Panc1 (cell line): ENCODE results near the gene TIMM50. TPM values are rescaled to one million over a fixed set of nuclear protein-coding genes. Genes with fewer than 3 reads are reported as not detected.

Source experiments
- ATAC-seq: fragments of 200-7000 bp; cut with Tn5 transposase; 2 replicates; pipeline ENCODE4 v1.9.1; 2020; ENCODE audit warnings: mild to moderate bottlenecking, moderate library complexity
- BruUV-seq: library from RNA; stranded (reverse); fragments of 400-500 nt; replicated peaks from 2 replicates; lab custom pipeline; 2021; lab: Mats Ljungman, UMichigan
- CTCF ChIA-PET: fragments of 300-600 bp; sonication (Branson Sonifier 250); formaldehyde crosslinking; loops from one replicate; lab custom pipeline; 2022; ENCODE audit warnings: antibody characterized with exemption; lab: Charles Lee
- POLR2A ChIA-PET: fragments of 300-600 bp; sonication (Branson Sonifier 250); formaldehyde crosslinking; loops from one replicate; lab custom pipeline; 2022; ENCODE audit warnings: antibody characterized with exemption; lab: Charles Lee
- DNase-seq: peaks from one replicate; pipeline ENCODE4 v3.0.0-alpha.2; 2010; ENCODE audit warnings: low read depth, low spot score
- H3K27ac ChIP-seq: 2 replicates; pipeline ENCODE4 v1.5.1; 2011; ENCODE audit warnings: mild to moderate bottlenecking, low read length, inconsistent platforms
- H3K27me3 ChIP-seq: fragments of 200-500 bp; sonication (Bioruptor generic); 2 replicates; pipeline ENCODE4 v1.6.0; 2014; ENCODE audit warnings: low read length, inconsistent platforms; ENCODE audit not compliant: control insufficient read depth, insufficient read depth
- H3K36me3 ChIP-seq: fragments of 200-500 bp; sonication (Bioruptor generic); 2 replicates; pipeline ENCODE4 v1.5.1; 2014; ENCODE audit warnings: inconsistent platforms, mild to moderate bottlenecking, low read length, moderate library complexity; ENCODE audit not compliant: control insufficient read depth, insufficient read depth
- H3K4me1 ChIP-seq: 2 replicates; pipeline ENCODE4 v1.5.1; 2011; ENCODE audit warnings: inconsistent platforms, mild to moderate bottlenecking, low read length, moderate library complexity; ENCODE audit not compliant: control insufficient read depth, insufficient read depth
- H3K4me3 ChIP-seq, 2 experiments: 2 replicates each; pipeline ENCODE4 v1.5.1; 2011 to 2012; ENCODE audit warnings: low read depth in 2 of 2, low read length in 2 of 2, mild to moderate bottlenecking in 2 of 2, inconsistent platforms in 1 of 2, moderate library complexity in 1 of 2
- H3K9me3 ChIP-seq: fragments of 200-500 bp; sonication (Bioruptor generic); 2 replicates; pipeline ENCODE4 v1.5.1; 2014; ENCODE audit warnings: low read depth, mild to moderate bottlenecking, inconsistent platforms, low read length, moderate library complexity; ENCODE audit not compliant: control insufficient read depth, insufficient read depth
- POLR2AphosphoS5 ChIP-seq: IDR thresholded peaks from 2 replicates; pipeline ENCODE4 v1.6.1; 2012; ENCODE audit warnings: mild to moderate bottlenecking, low read depth, low read length, moderate library complexity
- REST ChIP-seq, 2 experiments: IDR thresholded peaks; 2 replicates each; pipeline ENCODE4 v1.6.1; 2011 to 2012; ENCODE audit warnings: low read depth in 2 of 2, control low read depth in 1 of 2, low read length in 1 of 2, mild to moderate bottlenecking in 1 of 2, moderate library complexity in 1 of 2; ENCODE audit not compliant: insufficient read depth in 1 of 2
- SIN3A ChIP-seq: IDR thresholded peaks from 2 replicates; pipeline ENCODE4 v1.6.1; 2012; ENCODE audit warnings: low read depth, mild to moderate bottlenecking, low read length, moderate library complexity, borderline replicate concordance; ENCODE audit not compliant: insufficient read depth
- TCF7L2 ChIP-seq: IDR thresholded peaks from 2 replicates; pipeline ENCODE4 v1.6.1; 2011; ENCODE audit warnings: mild to moderate bottlenecking, low read depth, low read length, inconsistent platforms
- in situ Hi-C: cut with HindIII; loops from 2 replicates; pipeline ENCODE4 v1.10.0; 2016; ENCODE audit warnings: low sequenced_read_pairs, low pct_unique_long_range_greater_than_20kb
- intact Hi-C: fragments of 100-400 bp; cut with micrococcal nuclease; formaldehyde crosslinking; loops from one replicate; pipeline ENCODE4 v1.10.0; 2022; ENCODE audit not compliant: unreplicated experiment
- total RNA-seq: library from RNA; stranded (reverse); gene quantifications from one replicate; pipeline ENCODE4 v1.2.1, GENCODE V29; 2021; ENCODE audit not compliant: unreplicated experiment
- TF ChIP-seq, protein P1 (sequence below): fragments of 450-650 bp; IDR thresholded peaks from 2 replicates; pipeline ENCODE4 v1.5.1; 2017; ENCODE audit warnings: mild to moderate bottlenecking

The TIMM50 gene
- total RNA-seq, 1 experiment from 2014 or later = 1,837 TPM

GRCh38 chr19:39492225-39492624 is 11.6 kb downstream of the TIMM50 start:
- in situ Hi-C loops (no loop called here), intact Hi-C loops (no loop called here)
- ATAC-seq (peak; percentile 0; the same call in 1 of the 2 replicates), DNase-seq (no peak)
- BruUV-seq = TSS peak; percentile 54
- Histone ChIP-seq H3K36me3 (peaks cover 29% of the 10 kb centered on the region), H3K4me3 (no peak overlapping the region), H3K27ac (no peak overlapping the region), H3K27me3 (no peaks in the 10 kb centered on the region), H3K9me3 (no peaks in the 10 kb centered on the region), H3K4me1 (0 out of 2 replicates have a peak, but pooled peaks cover 3% of the 10 kb centered on the region)
- TF ChIP-seq SIN3A = no peak
- no peak for TF ChIP-seq REST (IDR thresholded peaks at IDR 0.05; ENCODE audit: insufficient read depth in 1 of 2, low read depth in 2 of 2, low read length in 1 of 2)
- TF ChIP-seq POLR2AphosphoS5 = no peak
- TF ChIP-seq, protein P1, sequence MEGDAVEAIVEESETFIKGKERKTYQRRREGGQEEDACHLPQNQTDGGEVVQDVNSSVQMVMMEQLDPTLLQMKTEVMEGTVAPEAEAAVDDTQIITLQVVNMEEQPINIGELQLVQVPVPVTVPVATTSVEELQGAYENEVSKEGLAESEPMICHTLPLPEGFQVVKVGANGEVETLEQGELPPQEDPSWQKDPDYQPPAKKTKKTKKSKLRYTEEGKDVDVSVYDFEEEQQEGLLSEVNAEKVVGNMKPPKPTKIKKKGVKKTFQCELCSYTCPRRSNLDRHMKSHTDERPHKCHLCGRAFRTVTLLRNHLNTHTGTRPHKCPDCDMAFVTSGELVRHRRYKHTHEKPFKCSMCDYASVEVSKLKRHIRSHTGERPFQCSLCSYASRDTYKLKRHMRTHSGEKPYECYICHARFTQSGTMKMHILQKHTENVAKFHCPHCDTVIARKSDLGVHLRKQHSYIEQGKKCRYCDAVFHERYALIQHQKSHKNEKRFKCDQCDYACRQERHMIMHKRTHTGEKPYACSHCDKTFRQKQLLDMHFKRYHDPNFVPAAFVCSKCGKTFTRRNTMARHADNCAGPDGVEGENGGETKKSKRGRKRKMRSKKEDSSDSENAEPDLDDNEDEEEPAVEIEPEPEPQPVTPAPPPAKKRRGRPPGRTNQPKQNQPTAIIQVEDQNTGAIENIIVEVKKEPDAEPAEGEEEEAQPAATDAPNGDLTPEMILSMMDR = no peak
- no peak for TF ChIP-seq TCF7L2
- POLR2A ChIA-PET = interaction anchor here (0.5 to 1.7 kb wide), 9 partner anchors 11 to 595 kb away, joined by 3 to 14 read pairs (median 8); partner anchors contain the start of genes RPS16 and TIMM50
- CTCF ChIA-PET = interaction anchor here (0.5 to 2.7 kb wide), 13 partner anchors 11 to 169 kb away, joined by 3 to 17 read pairs (median 10); partner anchors contain the start of genes EID2B, TIMM50 and ZFP36

DNA sequence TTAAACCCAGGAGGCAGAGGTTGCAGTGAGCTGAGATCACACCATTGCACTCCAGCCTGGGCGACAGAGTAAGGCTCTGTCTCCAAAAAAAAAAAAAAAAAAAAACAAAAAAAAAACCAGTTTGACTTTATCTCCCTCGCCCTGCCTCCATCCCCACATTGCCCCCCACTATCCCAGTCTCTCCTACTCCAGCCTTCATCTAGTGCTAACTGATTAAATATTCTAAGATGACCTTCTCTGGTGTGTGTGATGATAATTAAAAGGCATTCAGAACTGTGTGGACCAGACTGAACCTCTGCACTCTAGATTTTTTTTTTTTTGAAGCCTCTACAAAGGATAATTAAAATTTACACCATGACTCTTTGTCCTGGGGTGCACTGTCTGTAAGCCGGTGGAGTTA is 12.2 kb downstream of the TIMM50 start:
- ChIA-PET CTCF (interaction anchor here (0.5 to 4.0 kb wide), 10 partner anchors 10 to 74 kb away, joined by 3 to 31 read pairs (median 8); partner anchors contain the start of genes EID2B and TIMM50), POLR2A (interaction anchor here (0.5 to 1.7 kb wide), 6 partner anchors 11 to 278 kb away, joined by 3 to 11 read pairs (median 5); partner anchors contain the start of genes RPS16 and TIMM50)
- TF ChIP-seq REST (IDR thresholded peaks at IDR 0.05; ENCODE audit: insufficient read depth in 1 of 2, low read depth in 2 of 2, low read length in 1 of 2) (no peak), SIN3A (no peak), TCF7L2 (no peak), POLR2AphosphoS5 (no peak)
- TF ChIP-seq, protein P1 = no peak
- ATAC-seq (no peak), DNase-seq (no peak)
- Histone ChIP-seq H3K27ac (no peak overlapping the region), H3K27me3 (no peaks in the 10 kb centered on the region), H3K4me3 (no peak overlapping the region), H3K4me1 (peaks cover 8% of the 10 kb centered on the region), H3K36me3 (peaks cover 28% of the 10 kb centered on the region), H3K9me3 (no peaks in the 10 kb centered on the region)
- intact Hi-C loops = no loop called here
- in situ Hi-C loops = no loop called here
- no TSS peak for BruUV-seq
